ENCODE data around the gene MAP1S. TPM values are rescaled to one million over a fixed set of nuclear protein-coding genes. Genes with fewer than 3 reads are reported as not detected.

The MAP1S gene, protein sequence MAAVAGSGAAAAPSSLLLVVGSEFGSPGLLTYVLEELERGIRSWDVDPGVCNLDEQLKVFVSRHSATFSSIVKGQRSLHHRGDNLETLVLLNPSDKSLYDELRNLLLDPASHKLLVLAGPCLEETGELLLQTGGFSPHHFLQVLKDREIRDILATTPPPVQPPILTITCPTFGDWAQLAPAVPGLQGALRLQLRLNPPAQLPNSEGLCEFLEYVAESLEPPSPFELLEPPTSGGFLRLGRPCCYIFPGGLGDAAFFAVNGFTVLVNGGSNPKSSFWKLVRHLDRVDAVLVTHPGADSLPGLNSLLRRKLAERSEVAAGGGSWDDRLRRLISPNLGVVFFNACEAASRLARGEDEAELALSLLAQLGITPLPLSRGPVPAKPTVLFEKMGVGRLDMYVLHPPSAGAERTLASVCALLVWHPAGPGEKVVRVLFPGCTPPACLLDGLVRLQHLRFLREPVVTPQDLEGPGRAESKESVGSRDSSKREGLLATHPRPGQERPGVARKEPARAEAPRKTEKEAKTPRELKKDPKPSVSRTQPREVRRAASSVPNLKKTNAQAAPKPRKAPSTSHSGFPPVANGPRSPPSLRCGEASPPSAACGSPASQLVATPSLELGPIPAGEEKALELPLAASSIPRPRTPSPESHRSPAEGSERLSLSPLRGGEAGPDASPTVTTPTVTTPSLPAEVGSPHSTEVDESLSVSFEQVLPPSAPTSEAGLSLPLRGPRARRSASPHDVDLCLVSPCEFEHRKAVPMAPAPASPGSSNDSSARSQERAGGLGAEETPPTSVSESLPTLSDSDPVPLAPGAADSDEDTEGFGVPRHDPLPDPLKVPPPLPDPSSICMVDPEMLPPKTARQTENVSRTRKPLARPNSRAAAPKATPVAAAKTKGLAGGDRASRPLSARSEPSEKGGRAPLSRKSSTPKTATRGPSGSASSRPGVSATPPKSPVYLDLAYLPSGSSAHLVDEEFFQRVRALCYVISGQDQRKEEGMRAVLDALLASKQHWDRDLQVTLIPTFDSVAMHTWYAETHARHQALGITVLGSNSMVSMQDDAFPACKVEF
- total RNA-seq: 9.2 and 14.7 TPM in 2 replicates

GRCh38 chr19:17718947-17719711 lies at the start of gene MAP1S:
Gene MAP1S, plus strand, starts transcription at chr19:17719480. Its CDS starts 23 bp downstream, at chr19:17719503.

DNA sequence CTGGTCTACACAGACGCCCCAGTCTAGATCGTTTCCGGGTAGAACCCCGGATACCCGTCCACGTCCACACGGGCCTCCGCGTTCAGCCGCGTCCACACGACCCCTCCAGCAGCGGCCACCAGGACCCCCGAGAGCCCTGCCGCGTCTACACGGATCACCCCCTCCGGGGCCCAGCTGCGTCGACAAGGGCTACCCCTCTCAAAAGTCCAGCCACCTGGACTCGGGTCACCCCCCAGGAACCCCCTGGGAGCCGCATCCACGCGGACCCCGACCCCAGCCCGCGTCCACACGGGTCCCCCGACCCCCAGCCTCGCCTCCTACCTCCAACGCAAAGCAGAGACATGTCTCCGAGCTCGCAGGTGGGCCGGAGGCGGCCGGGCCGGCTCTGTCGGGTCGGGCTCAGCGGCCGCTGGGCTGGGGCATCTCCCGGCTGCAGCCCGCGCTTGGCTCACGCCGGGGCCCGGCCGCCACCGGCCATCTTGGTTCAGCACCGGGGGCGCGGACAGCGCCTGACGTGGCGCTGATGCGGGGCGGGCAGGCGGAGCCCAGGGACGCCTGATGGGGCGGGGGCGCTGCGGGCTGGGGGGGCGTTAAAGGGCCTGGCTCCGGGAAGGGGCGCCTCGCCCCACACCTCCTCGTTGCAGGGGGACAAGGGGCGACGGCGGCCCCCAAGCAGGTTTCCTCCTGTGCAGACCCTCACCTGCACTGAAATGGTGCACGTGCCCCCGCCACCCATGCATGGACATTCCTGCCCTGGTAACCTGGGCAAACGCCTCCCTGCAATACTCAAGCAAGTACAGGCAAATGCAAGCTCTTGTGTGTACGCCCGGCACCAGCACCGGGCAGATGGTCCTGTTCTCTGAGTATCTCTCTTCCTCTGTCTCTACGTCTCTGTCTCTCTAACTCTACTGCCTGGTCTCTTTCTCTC lies 31.2 kb upstream of the MAP1S start, which contains the start of gene UNC13A:
UNC13A (minus strand) TSS at position 498 of the 928 bp plus-strand sequence; CDS start at position 343, 155 bp downstream.

DNA sequence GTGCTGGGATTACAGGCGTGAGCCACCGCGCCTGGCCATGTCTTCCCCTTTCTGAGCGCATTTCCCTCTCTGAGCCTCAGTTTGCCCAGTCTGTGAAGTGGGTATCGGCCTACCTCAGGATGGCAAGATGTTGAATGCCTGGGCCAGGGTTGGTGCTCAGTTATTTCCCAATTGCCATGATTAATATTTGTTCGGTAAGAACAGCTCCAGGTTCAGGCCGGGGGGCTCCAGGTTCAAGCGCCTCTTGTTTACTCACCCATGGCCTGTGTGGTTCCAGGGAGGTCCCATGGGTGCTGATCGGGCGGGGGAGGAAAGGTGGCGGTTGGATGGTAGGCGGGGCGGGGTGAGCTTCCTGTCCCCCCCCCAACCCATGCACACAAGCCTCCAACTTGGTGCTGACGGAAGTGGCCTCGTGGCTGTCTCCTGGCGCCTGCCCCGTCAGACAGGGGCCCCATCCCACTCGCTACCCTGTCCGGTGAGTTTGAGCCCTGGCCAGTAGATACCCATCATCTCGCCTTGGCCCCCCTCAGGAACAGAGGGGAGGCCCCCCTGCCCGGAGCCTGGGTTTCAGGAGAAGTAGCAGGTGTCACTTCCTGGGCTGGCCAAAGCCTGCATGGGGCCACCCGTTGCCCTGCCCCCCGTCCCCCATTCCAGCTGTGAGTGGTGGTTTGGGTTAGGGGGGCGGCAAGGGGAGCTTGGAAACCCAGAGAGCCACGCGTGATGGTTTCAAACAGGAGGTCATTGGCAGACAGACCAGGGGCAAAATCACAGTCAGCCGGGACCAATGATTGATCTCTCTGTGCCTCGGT lies 32.0 kb downstream of the MAP1S start, which contains the start of gene FCHO1:
FCHO1 (plus strand) TSS at position 375 of the 809 bp plus-strand sequence. CDS start 3,688 bp downstream, outside the sequence.

Other genes starting within 250 kb of the MAP1S start
- gene SLC27A1, start 249.0 kb upstream of the MAP1S start, total RNA-seq: 15.3 and 15.7 TPM in 2 replicates
- gene PGLS, start 207.8 kb upstream of the MAP1S start, total RNA-seq: 90.8 and 105 TPM in 2 replicates
- 74.0 and 93.0 TPM in 2 replicates for gene COLGALT1, start 163.8 kb upstream of the MAP1S start, total RNA-seq
- under 0.01 TPM in 1 of 2 replicates, not detected in the other for gene UNC13A, start 31.1 kb upstream of the MAP1S start, total RNA-seq
- 1.4 and 4.7 TPM in 2 replicates for gene FCHO1, start 32.0 kb downstream of the MAP1S start, total RNA-seq
- 4.8 and 12.1 TPM in 2 replicates for gene B3GNT3, start 75.7 kb downstream of the MAP1S start, total RNA-seq
- not detected in 2 replicates for gene INSL3, start 102.0 kb downstream of the MAP1S start, total RNA-seq
- 0.43 and 1.4 TPM in 2 replicates for gene JAK3, start 128.5 kb downstream of the MAP1S start, total RNA-seq
- 1,385 and 2,595 TPM in 2 replicates for gene RPL18A, start 140.4 kb downstream of the MAP1S start, total RNA-seq
- 0.21 and 0.24 TPM in 2 replicates for gene SLC5A5, start 152.5 kb downstream of the MAP1S start, total RNA-seq
- 19.6 and 25.5 TPM in 2 replicates for gene CCDC124, start 213.5 kb downstream of the MAP1S start, total RNA-seq
- not detected in 2 replicates for gene KCNN1, start 247.6 kb downstream of the MAP1S start, total RNA-seq

Data from tracheal epithelial cell (primary cell).